Kidney capillary endothelial cell (primary cell): ENCODE measurements around the gene UBE2G2.
"Not testable (repeated sequence)": the region's sequence is repeated elsewhere in the genome, so short reads cannot be mapped to it uniquely, and the experiment has no call there.

Experiments used
- DNase-seq: peaks from one replicate; pipeline ENCODE4 v3.0.0-alpha.2; 2018; ENCODE audit warnings: low spot score

The UBE2G2 gene

DNA sequence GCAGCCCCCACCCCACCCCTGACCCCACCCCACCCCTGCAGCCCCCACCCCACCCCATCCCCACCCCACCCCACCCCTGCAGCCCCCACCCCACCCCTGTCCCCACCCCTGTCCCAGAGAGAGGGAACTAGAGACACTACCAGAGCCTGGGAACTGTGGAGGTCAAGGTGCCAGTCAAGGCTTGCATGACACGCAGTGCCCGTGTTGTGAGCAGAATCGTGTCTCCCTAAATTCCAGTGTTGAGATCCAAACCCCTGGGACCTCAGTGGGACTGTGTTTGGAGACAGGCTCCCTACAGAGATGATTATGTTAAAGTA, 34.7 kb upstream of the UBE2G2 start:
- no peak for DNase-seq

GRCh38 chr21:44835647-44835973, 34.0 kb upstream of the UBE2G2 start:
- no peak for DNase-seq

DNA sequence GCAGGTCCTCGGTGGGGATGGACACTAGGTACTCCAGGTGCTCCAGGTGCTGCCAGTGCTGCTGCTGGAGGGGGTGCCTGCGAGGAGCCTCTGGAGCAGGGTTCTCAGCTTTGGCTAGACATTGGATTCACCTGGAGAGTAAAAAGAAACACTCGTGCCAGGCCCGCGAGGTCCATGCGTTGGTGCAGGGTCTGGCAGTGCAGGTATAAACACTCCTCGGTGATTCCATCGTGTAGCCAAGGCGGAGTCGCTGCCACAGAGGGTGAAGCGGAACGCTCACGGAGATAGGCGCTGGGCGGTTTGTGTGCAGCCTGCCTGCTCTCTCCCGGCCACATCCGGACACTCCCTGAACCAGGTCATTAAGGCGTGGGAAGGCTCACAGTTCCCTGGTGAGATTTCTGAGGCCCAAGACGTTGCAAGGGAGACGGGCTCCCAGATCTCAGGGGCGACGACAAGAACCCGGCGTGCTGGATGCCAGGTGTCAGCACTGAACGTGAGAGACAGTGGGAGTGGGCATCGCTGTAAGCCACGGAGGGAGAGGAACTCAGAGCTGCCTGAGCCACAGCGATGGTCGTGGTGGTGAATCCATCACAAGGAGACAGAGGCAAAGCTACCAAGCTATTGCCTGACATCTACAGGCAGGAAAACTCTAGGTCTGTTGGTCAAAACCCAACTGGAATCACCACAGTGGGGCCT, 33.5 kb upstream of the UBE2G2 start:
- DNase-seq: no peak

- no peak for DNase-seq
Observed at GRCh38 chr21:44834231-44834950, 32.8 kb upstream of the UBE2G2 start.

- no peak for DNase-seq
Observed at GRCh38 chr21:44833663-44834062, 32.0 kb upstream of the UBE2G2 start.

GRCh38 chr21:44832516-44833255, 31.1 kb upstream of the UBE2G2 start:
- not testable (repeated sequence) for DNase-seq

- DNase-seq: no peak
Observed at GRCh38 chr21:44831227-44831860, 29.7 kb upstream of the UBE2G2 start.

DNA sequence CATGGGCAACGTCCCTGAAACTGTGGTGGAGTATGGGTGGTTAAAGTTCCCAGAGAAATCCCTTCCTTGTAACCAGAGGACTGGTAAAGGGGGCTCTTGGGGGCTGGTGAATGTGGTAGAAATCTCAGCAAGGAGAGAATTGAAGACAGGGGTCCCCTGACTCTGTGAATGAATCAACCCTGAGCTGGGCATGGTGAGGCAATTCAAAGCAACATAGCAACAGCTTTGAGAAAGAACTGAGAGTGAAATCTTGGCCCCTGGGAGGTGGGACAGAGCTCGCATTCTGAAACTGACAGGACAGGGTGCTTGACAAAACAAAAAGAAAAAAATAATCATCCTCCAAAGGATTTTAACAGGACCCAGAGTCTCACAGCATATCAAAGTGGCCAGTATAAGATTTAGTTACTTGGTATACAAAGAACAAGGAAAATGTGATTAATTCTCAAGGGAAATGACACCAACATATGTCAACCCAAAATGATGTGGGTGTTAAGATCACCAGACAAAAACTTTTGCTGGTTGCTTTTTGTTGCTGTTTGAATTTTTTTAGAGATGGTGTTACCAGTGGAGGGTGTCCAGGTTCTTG, 28.0 kb upstream of the UBE2G2 start:
- DNase-seq: no peak

DNA sequence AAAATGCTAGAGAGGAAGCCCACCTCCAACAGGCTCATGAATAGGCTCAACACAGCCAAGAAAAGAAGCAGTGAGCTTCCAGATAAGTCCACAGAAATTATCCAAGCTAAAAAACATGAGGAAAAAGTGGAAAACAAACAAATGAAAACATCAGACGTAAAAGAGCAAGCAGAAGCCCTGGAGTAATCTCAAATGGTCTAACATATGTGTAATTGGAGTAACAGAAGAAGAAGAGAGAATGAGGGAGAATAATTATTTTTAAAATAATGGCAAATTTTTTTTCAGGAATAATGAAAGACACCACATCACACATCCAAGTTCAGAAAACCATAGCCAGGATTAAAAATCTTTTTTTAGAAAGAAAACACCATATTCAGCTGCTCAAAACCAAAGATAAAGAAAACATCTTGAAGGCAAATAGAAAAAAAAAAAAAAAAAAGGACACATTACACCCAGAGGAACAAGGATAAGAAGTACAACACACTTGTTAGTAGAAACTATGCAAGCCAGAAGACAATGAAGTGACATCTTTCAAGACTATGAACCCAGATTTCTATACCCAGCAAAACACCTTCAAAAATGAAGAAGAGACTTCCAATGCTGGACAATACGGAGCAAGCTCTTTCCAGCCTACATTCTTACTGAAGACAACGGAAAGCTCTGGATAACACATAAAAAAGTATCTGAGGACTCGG, 26.9 kb upstream of the UBE2G2 start:
- no peak for DNase-seq

DNA sequence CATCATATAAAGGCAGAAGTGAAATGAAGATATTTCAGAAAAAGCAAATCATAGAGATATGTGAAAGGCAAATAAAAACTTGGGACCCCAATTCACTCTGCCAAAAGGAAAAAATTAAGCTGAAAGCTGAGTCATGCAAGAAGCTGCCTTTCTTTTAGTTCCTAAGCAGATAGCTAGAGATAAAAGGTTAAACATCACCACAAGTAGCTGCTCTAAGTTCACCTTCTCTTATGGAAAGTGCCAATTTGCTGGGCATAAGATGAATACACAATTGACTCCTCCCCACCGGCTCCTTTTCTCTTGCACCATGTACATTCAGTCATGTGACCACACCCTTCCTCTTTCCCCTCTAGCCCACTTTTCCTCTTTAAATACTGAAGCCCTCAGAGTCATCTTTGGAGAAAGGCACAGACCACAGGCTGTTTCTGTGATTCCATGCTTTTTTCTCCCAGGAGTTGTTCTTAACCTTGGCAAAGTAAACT, 21.6 kb upstream of the UBE2G2 start:
- no peak for DNase-seq

DNA sequence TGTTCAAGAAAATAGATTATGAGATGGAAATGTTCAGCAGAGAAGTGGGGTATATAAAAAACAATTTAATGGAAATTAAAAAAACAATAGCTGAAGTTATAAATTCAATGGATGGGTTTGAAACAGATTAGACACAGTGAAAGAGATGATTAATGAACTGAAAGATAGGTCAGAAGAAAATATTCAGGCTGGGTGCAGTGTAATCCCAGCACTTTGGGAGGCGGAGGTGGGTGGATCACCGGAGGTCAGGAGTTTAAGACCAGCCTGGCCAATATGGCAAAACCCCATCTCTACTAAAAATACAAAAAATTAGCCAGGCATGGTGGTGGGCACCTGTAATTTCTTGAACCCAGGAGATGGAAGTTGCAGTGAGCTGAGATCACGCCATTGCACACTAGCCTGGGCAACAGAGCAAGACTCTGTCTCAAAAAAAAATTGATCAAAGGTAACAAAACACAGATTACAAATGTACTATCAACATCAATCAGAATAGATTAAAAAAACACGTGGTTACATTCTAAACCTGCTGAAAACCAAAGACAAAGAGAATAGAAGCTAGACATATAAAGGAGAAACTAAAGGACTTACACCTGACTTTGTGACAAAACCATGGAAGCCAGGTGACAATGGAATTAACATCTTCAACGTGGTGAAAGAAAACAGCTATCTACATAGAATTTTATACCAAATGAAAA, 21.0 kb upstream of the UBE2G2 start:
- no peak for DNase-seq

GRCh38 chr21:44820851-44821250, 19.2 kb upstream of the UBE2G2 start:
- DNase-seq: no peak

DNA sequence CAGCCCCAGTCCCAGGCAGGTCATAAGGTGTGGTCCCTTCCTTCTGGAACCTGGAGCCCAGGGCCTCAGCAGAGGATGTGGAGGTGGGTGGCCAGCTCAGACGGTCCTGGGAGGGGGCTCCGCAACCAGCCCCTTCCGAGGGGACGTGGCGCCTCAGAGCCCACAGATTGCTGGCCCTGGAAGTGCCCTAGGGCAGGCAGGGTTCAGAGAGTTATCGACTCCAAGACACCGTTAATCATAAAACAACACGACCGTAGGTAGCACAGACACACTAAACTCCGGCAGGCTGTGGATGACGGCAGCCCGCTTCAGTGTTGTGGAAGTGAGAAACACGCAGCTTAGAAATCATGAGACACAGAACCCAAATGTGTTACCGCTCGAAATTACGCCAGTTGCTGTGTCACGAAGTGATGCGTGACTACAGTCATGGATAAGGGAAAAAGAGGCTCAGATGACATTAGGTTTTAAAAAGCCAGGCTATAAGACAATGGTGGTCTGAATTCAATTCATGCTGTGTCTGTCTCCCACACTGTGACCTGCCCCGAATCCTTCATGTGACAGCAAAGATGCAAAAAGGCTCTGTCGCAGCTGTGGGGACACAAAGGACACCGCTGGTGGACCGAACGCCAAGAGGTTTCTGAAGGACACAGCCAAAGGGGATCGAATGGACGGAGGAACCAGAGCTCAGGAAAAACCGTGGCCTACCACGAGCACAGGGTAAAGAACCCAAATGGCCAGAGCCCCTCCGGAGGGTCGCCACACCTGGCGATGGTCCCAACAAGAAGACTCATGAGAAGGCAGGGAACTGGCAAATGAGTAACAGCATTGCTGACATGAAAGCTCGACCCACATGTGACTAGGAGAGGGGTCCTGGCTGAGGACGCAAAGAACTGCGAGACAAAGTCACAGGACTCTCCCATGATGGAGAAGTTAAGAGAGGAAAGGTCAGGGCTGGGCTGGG, 17.9 kb upstream of the UBE2G2 start:
- no peak for DNase-seq

- DNase-seq: no peak
Observed at GRCh38 chr21:44818640-44819011, 17.0 kb upstream of the UBE2G2 start.

DNA sequence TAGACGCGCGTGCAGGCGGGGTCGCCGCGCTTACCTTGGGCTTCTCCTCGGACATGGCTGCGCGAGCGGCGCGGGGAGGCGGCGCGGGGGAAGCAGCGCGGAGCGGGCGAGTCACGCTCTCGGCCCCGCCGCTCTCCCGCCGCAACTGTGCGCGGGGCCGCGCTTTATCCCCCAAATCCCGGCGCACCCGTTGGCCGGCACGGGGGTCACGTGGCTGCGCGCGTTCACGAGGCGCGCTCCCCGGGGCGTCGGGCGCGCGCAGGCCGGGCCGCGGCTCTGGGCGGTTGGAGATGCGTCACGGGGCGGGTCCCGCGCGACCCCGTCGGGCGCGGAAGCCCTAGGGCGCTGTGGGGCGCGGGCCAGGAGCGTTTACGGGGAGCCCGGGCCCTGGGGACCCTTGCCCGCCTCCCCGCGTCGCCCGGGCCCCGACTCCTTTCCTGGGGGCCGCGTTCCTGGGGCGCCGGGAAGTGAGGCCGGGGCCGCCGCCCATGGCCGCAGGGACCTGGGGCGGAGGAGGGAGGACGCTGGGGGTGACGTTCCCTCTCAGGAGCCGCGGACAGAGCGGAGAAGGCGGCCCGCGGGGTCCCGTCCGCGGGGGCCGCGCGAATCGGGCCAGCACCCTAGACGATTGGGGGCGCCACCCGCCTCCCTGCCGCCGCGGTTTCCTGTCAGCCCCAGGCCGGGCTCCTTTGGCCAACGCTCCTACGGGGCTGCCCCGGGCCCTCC, 16.5 kb upstream of the UBE2G2 start, which contains the start of gene SUMO3:
Gene SUMO3 (minus strand): TSS at position 149 of the 726 bp plus-strand sequence. CDS start 94 bp downstream, at position 55.
- DNase-seq: peak; percentile 72

DNA sequence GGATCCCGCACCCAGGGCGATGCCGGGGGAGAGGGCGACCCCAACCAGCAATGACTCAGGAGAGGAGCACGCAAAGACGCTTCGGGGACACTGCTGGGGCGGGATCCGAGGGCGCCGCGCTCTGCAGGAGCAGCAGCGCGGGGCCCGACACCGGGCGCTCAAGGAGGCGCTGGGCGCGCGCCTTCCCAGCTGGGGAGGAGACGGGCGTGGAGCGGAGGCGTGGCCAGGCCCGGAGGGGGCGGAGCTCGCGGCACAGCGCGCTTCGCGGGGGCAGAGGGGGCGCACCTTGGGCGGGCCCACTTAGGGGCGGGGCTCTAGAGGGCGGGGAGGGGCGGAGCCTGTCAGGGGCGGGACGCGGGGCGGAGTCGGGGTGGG, 15.9 kb upstream of the UBE2G2 start:
- peak; percentile 76 for DNase-seq

GRCh38 chr21:44816761-44817505, 15.3 kb upstream of the UBE2G2 start:
- DNase-seq: no peak

- DNase-seq: no peak
Observed at GRCh38 chr21:44815852-44816628, 14.4 kb upstream of the UBE2G2 start.
